Ascending aorta (tissue), 2 donors: ENCODE data around the gene SCPEP1. TPM values are rescaled to one million over a fixed set of nuclear protein-coding genes. Genes with fewer than 3 reads are reported as not detected.

Experiments
- DNase-seq, 2 donors: peaks; one replicate each; pipeline ENCODE4 v3.0.0-alpha.2; 2019; ENCODE audit warnings: low spot score in 2 of 2
- H3K27ac ChIP-seq, 2 donors: fragments of 200-600 bp; sonication (generic); one replicate each; pipeline ENCODE4 v1.5.1; 2016 to 2017; ENCODE audit warnings: mild to moderate bottlenecking in 1 of 2
- H3K27me3 ChIP-seq: fragments of 200-600 bp; sonication (generic); one replicate; pipeline ENCODE4 v1.5.1; 2017
- H3K36me3 ChIP-seq, 2 donors: fragments of 200-600 bp; sonication (generic); one replicate each; pipeline ENCODE4 v1.5.1; 2016
- H3K4me1 ChIP-seq, 2 donors: fragments of 200-600 bp; sonication (generic); one replicate each; pipeline ENCODE4 v1.5.1; 2016 to 2017; ENCODE audit warnings: mild to moderate bottlenecking in 1 of 2
- H3K4me3 ChIP-seq, 2 donors: fragments of 200-600 bp; sonication (generic); one replicate each; pipeline ENCODE4 v1.5.1; 2016 to 2017; ENCODE audit warnings: mild to moderate bottlenecking in 1 of 2
- H3K9me3 ChIP-seq, 2 donors: fragments of 200-600 bp; sonication (generic); one replicate each; pipeline ENCODE4 v1.5.1; 2016
- CTCF ChIP-seq, 3 experiments: fragments of 200-600 bp in 2 of 3; fragments of 450-650 bp in 1 of 3; sonication (generic) in 2 of 3; IDR thresholded peaks; one replicate each; pipeline ENCODE4 v1.5.1; 2016 to 2019; ENCODE audit warnings: antibody characterized with exemption in 3 of 3, mild to moderate bottlenecking in 1 of 3, moderate library complexity in 1 of 3
- intact Hi-C: fragments of 100-400 bp; cut with DNase I; formaldehyde crosslinking; loops from one replicate; pipeline ENCODE4 v1.15.1; 2023
- total RNA-seq: library from RNA; depleted of rRNA; stranded (reverse); fragments of >200 nt; gene quantifications from one replicate; pipeline ENCODE4 v1.1.0, GENCODE V29; 2016

The SCPEP1 gene
- total RNA-seq, 1 donor from 2014 or later: 76.2 TPM

- Histone ChIP-seq H3K4me3 (no peak overlapping the region), H3K27ac (no peak overlapping the region), H3K27me3 (no peaks in the 10 kb centered on the region), H3K9me3 (no peaks in the 10 kb centered on the region), H3K36me3 (no peaks in the 10 kb centered on the region), H3K4me1 (no peaks in the 10 kb centered on the region)
- TF ChIP-seq CTCF (IDR thresholded peaks at IDR 0.05): no peak
- no peak for DNase-seq
- intact Hi-C loops: loop anchor here (10.0 kb wide), 1 partner anchor 1114 kb away; the partner anchor contains the start of gene DYNLL2
Observed at GRCh38 chr17:56970974-56971373, 7.0 kb upstream of the SCPEP1 start.

- no peaks in the 10 kb centered on the region for H3K36me3 ChIP-seq
- H3K27ac ChIP-seq: no peak overlapping the region
- no peaks in the 10 kb centered on the region for H3K27me3 ChIP-seq
- H3K4me1 ChIP-seq: peaks cover 0 to 3% of the 10 kb centered on the region in 2 donors
- DNase-seq: no peak
- intact Hi-C loops: loop anchor here (10.0 kb wide), 1 partner anchor 1113 kb away; the partner anchor contains the start of gene DYNLL2
- TF ChIP-seq CTCF (IDR thresholded peaks at IDR 0.05): no peak
- no peak overlapping the region for H3K4me3 ChIP-seq
- no peaks in the 10 kb centered on the region for H3K9me3 ChIP-seq
Observed at GRCh38 chr17:56972111-56972730, 5.7 kb upstream of the SCPEP1 start.

- DNase-seq: no peak
- H3K36me3 ChIP-seq: no peaks in the 10 kb centered on the region
- no peak overlapping the region for H3K27ac ChIP-seq
- TF ChIP-seq CTCF (IDR thresholded peaks at IDR 0.05): no peak
- peaks cover 0 to 3% of the 10 kb centered on the region in 2 donors for H3K4me1 ChIP-seq
- no peaks in the 10 kb centered on the region for H3K9me3 ChIP-seq
- H3K27me3 ChIP-seq: no peaks in the 10 kb centered on the region
- no peak overlapping the region for H3K4me3 ChIP-seq
- intact Hi-C loops: loop anchor here (10.0 kb wide), 1 partner anchor 1111 kb away; the partner anchor contains the start of gene DYNLL2
Observed at GRCh38 chr17:56973520-56973919, 4.4 kb upstream of the SCPEP1 start.

- intact Hi-C loops: loop anchor here (10.0 kb wide), 1 partner anchor 1111 kb away; the partner anchor contains the start of gene DYNLL2
- no peak overlapping the region for H3K27ac ChIP-seq
- DNase-seq: no peak
- H3K9me3 ChIP-seq: no peaks in the 10 kb centered on the region
- no peak overlapping the region for H3K4me3 ChIP-seq
- H3K36me3 ChIP-seq: no peaks in the 10 kb centered on the region
- no peak for TF ChIP-seq CTCF (IDR thresholded peaks at IDR 0.05)
- H3K4me1 ChIP-seq: peaks cover 0 to 9% of the 10 kb centered on the region in 2 donors
- H3K27me3 ChIP-seq: no peaks in the 10 kb centered on the region
Observed at GRCh38 chr17:56974055-56974454, 3.9 kb upstream of the SCPEP1 start.

- Histone ChIP-seq H3K36me3 (no peaks in the 10 kb centered on the region), H3K4me1 (peaks cover 0 to 10% of the 10 kb centered on the region in 2 donors), H3K27me3 (no peaks in the 10 kb centered on the region), H3K27ac (no peak overlapping the region), H3K4me3 (no peak overlapping the region), H3K9me3 (no peaks in the 10 kb centered on the region)
- intact Hi-C loops: loop anchor here (5.0 to 10.0 kb wide), 2 partner anchors 63 to 1109 kb away; partner anchors contain the start of genes DYNLL2 and TRIM25
- no peak for DNase-seq
- TF ChIP-seq CTCF (IDR thresholded peaks at IDR 0.05): no peak
Observed at GRCh38 chr17:56975656-56976055, 2.3 kb upstream of the SCPEP1 start.
